Heart left ventricle (tissue), 16 donors: Measurements from ENCODE around the gene IL34. TPM values are rescaled to one million over a fixed set of nuclear protein-coding genes. Genes with fewer than 3 reads are reported as not detected.

ENCODE experiments used
- ATAC-seq, 4 donors: fragments of 200-7000 bp; cut with Tn5 transposase; one replicate each; pipeline ENCODE4 v1.9.1; 2020 to 2022; ENCODE audit warnings: moderate library complexity in 4 of 4, mild to moderate bottlenecking in 3 of 4, moderate number of reproducible peaks in 1 of 4
- DNase-seq, 5 donors: peaks; one replicate each; pipeline ENCODE4 v3.0.0-alpha.2; 2020
- H3K27ac ChIP-seq, 12 donors: fragments of 200-600 bp; sonication (generic) in 4 of 12; one replicate each; pipeline versions ENCODE4 v1.5.0 to v1.8.0; 2016 to 2022; ENCODE audit warnings: mild to moderate bottlenecking in 2 of 12
- H3K27me3 ChIP-seq, 9 donors: fragments of 200-600 bp; sonication (generic) in 2 of 9; one replicate each; pipeline versions ENCODE4 v1.5.1 to v1.8.0; 2016 to 2022; ENCODE audit warnings: mild to moderate bottlenecking in 3 of 9
- H3K36me3 ChIP-seq, 9 donors: fragments of 200-600 bp; sonication (generic) in 2 of 9; one replicate each; pipeline versions ENCODE4 v1.5.0 to v1.8.0; 2018 to 2022; ENCODE audit warnings: mild to moderate bottlenecking in 2 of 9
- H3K4me1 ChIP-seq, 12 donors: fragments of 200-600 bp; sonication (generic) in 4 of 12; one replicate each; pipeline versions ENCODE4 v1.5.0 to v1.8.0; 2016 to 2022; ENCODE audit warnings: mild to moderate bottlenecking in 3 of 12
- H3K4me3 ChIP-seq, 12 donors: fragments of 200-600 bp; sonication (generic) in 4 of 12; one replicate each; pipeline versions ENCODE4 v1.5.0 to v1.8.0; 2017 to 2022; ENCODE audit warnings: mild to moderate bottlenecking in 9 of 12, moderate library complexity in 4 of 12
- H3K9me3 ChIP-seq, 12 donors: fragments of 200-600 bp; sonication (generic) in 4 of 12; one replicate each; pipeline versions ENCODE4 v1.5.0 to v1.8.0; 2016 to 2022; ENCODE audit warnings: mild to moderate bottlenecking in 1 of 12
- CTCF ChIP-seq, 12 donors: fragments of 200-600 bp; sonication (generic) in 4 of 12; IDR thresholded peaks; one replicate each; pipeline versions ENCODE4 v1.5.0 to v1.8.0; 2018 to 2022; ENCODE audit warnings: antibody characterized with exemption in 12 of 12, mild to moderate bottlenecking in 5 of 12
- POLR2A ChIP-seq, 2 donors: fragments of 450-650 bp; IDR thresholded peaks; one replicate each; pipeline ENCODE4 v1.6.1; 2017; ENCODE audit warnings: antibody characterized with exemption in 2 of 2, mild to moderate bottlenecking in 2 of 2, moderate library complexity in 2 of 2
- WGBS, 4 donors: extraction: QIAGEN DNeasy Blood & Tissue Kit in 2 of 4; methylation state at CpG; one replicate each; pipeline versions ENCODE4 v1.1.5 to v1.1.7; 2013 to 2018; 5-methylcytosine and 5-hydroxymethylcytosine counted together
- intact Hi-C, 10 donors: fragments of 100-400 bp; cut with DNase I; formaldehyde crosslinking; loops; one replicate each; pipeline versions ENCODE4 v1.11.1 to v1.14.2; 2022
- polyA plus RNA-seq, 2 donors: library from polyadenylated mRNA; stranded (reverse); fragments of 200-250 nt; gene quantifications; one replicate each; pipeline ENCODE4 v1.2.3, GENCODE V29; 2013
- total RNA-seq, 9 donors: library from RNA; depleted of rRNA in 2 of 9; stranded (reverse); fragments of >200 nt in 2 of 9; fragmentation: NEBNext Ultra II Directional in 3 of 9; extraction: Animal tissue kit (Norgen Biotek cat#: 25700) in 3 of 9; gene quantifications; one replicate each; pipeline versions ENCODE4 v1.1.0 to v1.2.4, GENCODE V29; 2016 to 2023
- donor health status: ischemic (EF 13 %, LVEDD 7.1; RV severe dilation, severe dysfunction).
- donor health status: healthy with polysubstance abuse.
- donor health status: DM: no; HTN: yes; CAD: no.
- donor health status: DM: no; HTN: no; CAD: no.
- donor health status: ischemic (EF 25% LVEDD 6.9; RV normal size, moderate dysfunction).
- donor health status: ischemic (EF 25% LVEDD 5.7; RV mildly dilated, moderate dysfunction).
- donor health status: healthy.
- donor health status: DM: yes; HTN: yes; CAD: no.
- donor health status: ischemic (EF 35%, LVEDD 5.7; RV mildly dilated, moderate dysfunction).
- donor health status: nonischemic (EF 11% LVEDD 7.7; RV severe dilation, severe dysfunction).
- donor health status: DM: yes; HTN: yes; CAD: no.
- donor health status: PGD.
- donor health status: ischemic (EF 29% LVEDD 5.4; RV normal size, mild dysfunction).
- donor health status: nonischemic (EF 23%, LVEDD 6.1; RV moderate dilation, normal function).

The IL34 gene
- total and polyA plus RNA-seq, 11 donors = 0.49 to 6.5 (median 2.5) TPM

GRCh38 chr16:70664325-70665112 lies 18.2 kb downstream of the IL34 start:
- Histone ChIP-seq H3K4me1 (peaks cover 0 to 31% (median 9%) of the 10 kb centered on the region in 12 donors), H3K9me3 (peaks cover 0 to 6% (median 0%) of the 10 kb centered on the region in 12 donors), H3K27me3 (no peaks in the 10 kb centered on the region), H3K36me3 (peaks cover 0 to 71% (median 61%) of the 10 kb centered on the region in 9 donors), H3K27ac (no peak overlapping the region), H3K4me3 (no peak overlapping the region)
- intact Hi-C loops = no loop called here
- ATAC-seq (no peak), DNase-seq (peak in 1 of 5 donors; percentile 24)
- no peak for TF ChIP-seq POLR2A (IDR thresholded peaks at IDR 0.05)
- TF ChIP-seq CTCF (IDR thresholded peaks at IDR 0.05) = no peak
- 88 to 92% (median 89%) methylated on average over 7 to 39 of the region's 39 CpGs for WGBS, 4 donors

- WGBS, 4 donors = 87 to 93% (median 92%) methylated on average over 9 to 14 of the region's 14 CpGs
- Histone ChIP-seq H3K9me3 (peaks cover 0 to 6% (median 0%) of the 10 kb centered on the region in 12 donors), H3K36me3 (peaks cover 0 to 78% (median 68%) of the 10 kb centered on the region in 9 donors)
Observed at GRCh38 chr16:70665113-70665694, 18.8 kb downstream of the IL34 start.

GRCh38 chr16:70665806-70666735 lies 19.7 kb downstream of the IL34 start:
- no peak overlapping the region for H3K4me3 ChIP-seq
- intact Hi-C loops = no loop called here

More at GRCh38 chr16:70665113-70665694, 18.8 kb downstream of the IL34 start:
- no peak for TF ChIP-seq POLR2A (IDR thresholded peaks at IDR 0.05)
- TF ChIP-seq CTCF (IDR thresholded peaks at IDR 0.05) = no peak
- H3K27ac ChIP-seq = no peak overlapping the region
- H3K27me3 ChIP-seq = no peaks in the 10 kb centered on the region
- H3K4me1 ChIP-seq = peaks cover 0 to 31% (median 9%) of the 10 kb centered on the region in 12 donors
- ATAC-seq = no peak
- no peak overlapping the region for H3K4me3 ChIP-seq
- intact Hi-C loops = no loop called here
- DNase-seq = no peak

More at GRCh38 chr16:70665806-70666735, 19.7 kb downstream of the IL34 start:
- H3K27me3 ChIP-seq = no peaks in the 10 kb centered on the region
- H3K4me1 ChIP-seq = peaks cover 0 to 31% (median 9%) of the 10 kb centered on the region in 12 donors
- WGBS, 4 donors = 78 to 82% (median 80%) methylated on average over 22 of the region's 22 CpGs
- H3K9me3 ChIP-seq = peaks cover 0 to 6% (median 0%) of the 10 kb centered on the region in 12 donors
- H3K27ac ChIP-seq = no peak overlapping the region
- no peak for TF ChIP-seq POLR2A (IDR thresholded peaks at IDR 0.05)
- TF ChIP-seq CTCF (IDR thresholded peaks at IDR 0.05) = no peak
- H3K36me3 ChIP-seq = peaks cover 0 to 87% (median 74%) of the 10 kb centered on the region in 9 donors
- no peak for DNase-seq
- ATAC-seq = no peak
